HEK293 (cell line): ENCODE data around the gene TOMT.

Source experiments
- CTCF ChIA-PET: fragments of 350-600 bp; formaldehyde crosslinking; extraction: SDS; loops from one replicate; lab custom pipeline; 2021; ENCODE audit warnings: antibody characterized with exemption; lab: Yijun Ruan, JAX
- POLR2A ChIA-PET: fragments of 300-600 bp; formaldehyde crosslinking; extraction: SDS; loops from one replicate; lab custom pipeline; 2020; ENCODE audit warnings: antibody characterized with exemption, inconsistent platforms; lab: Yijun Ruan, JAX
- H3K27ac ChIP-seq: fragments of 200-500 bp; sonication (Bioruptor generic); 2 replicates; pipeline ENCODE4 v1.5.1; 2014; ENCODE audit warnings: low read depth, low read length, control low read depth, inconsistent platforms; ENCODE audit errors: extremely low read depth
- H3K36me3 ChIP-seq, 2 experiments: fragments of 200-500 bp in 1 of 2; sonication (Bioruptor generic) in 1 of 2; 1 replicate in 1 of 2; 2 replicates in 1 of 2; pipeline ENCODE4 v1.5.1; 2014 to 2017; ENCODE audit warnings: inconsistent platforms in 2 of 2, low read length in 2 of 2; ENCODE audit not compliant: control insufficient read depth in 2 of 2, insufficient read depth in 1 of 2
- H3K4me1 ChIP-seq: fragments of 200-500 bp; sonication (Bioruptor generic); 2 replicates; pipeline ENCODE4 v1.5.1; 2014; ENCODE audit warnings: mild to moderate bottlenecking, low read length, inconsistent platforms; ENCODE audit not compliant: control insufficient read depth, insufficient read depth
- H3K4me3 ChIP-seq: 2 replicates; pipeline ENCODE4 v1.5.1; 2011; ENCODE audit warnings: low read depth, mild to moderate bottlenecking, control low read depth, low read length, moderate library complexity
- H3K9me3 ChIP-seq: fragments of 200-500 bp; sonication (Bioruptor generic); 2 replicates; pipeline ENCODE4 v1.5.1; 2014; ENCODE audit warnings: low read depth, low read length, inconsistent platforms; ENCODE audit not compliant: control insufficient read depth, insufficient read depth
- EGR2 ChIP-seq: fragments of 450-650 bp; formaldehyde crosslinking; IDR thresholded peaks from 2 replicates; pipeline ENCODE4 v1.5.1; 2016; ENCODE audit warnings: low read depth, missing biosample characterization, missing genetic modification characterization
- ELK4 ChIP-seq: IDR thresholded peaks from 2 replicates; pipeline ENCODE4 v1.6.1; 2011; ENCODE audit warnings: mild to moderate bottlenecking, low read depth, low read length, borderline replicate concordance
- HOXD13 ChIP-seq: sonication (generic); formaldehyde crosslinking; IDR thresholded peaks from 2 replicates; pipeline ENCODE4 v1.8.0; 2022; ENCODE audit warnings: missing genetic modification reagents, borderline replicate concordance
- KLF1 ChIP-seq: fragments of 450-650 bp; formaldehyde crosslinking; IDR thresholded peaks from 2 replicates; pipeline ENCODE4 v1.5.1; 2016; ENCODE audit warnings: missing biosample characterization, missing genetic modification characterization
- KLF17 ChIP-seq: fragments of 450-650 bp; formaldehyde crosslinking; IDR thresholded peaks from 2 replicates; pipeline ENCODE4 v1.5.1; 2016; ENCODE audit warnings: missing biosample characterization, missing genetic modification characterization
- OSR2 ChIP-seq: fragments of 450-650 bp; formaldehyde crosslinking; IDR thresholded peaks from 2 replicates; pipeline ENCODE4 v1.5.1; 2016; ENCODE audit warnings: missing biosample characterization, missing genetic modification characterization
- PRDM2 ChIP-seq: fragments of 450-650 bp; formaldehyde crosslinking; IDR thresholded peaks from 2 replicates; pipeline ENCODE4 v1.5.1; 2016; ENCODE audit warnings: missing biosample characterization, missing genetic modification characterization, borderline replicate concordance
- SETDB1 ChIP-seq: IDR thresholded peaks from one replicate; pipeline ENCODE4 v1.6.1; 2017; ENCODE audit warnings: mild to moderate bottlenecking, low read length, moderate library complexity, mixed read lengths; ENCODE audit not compliant: insufficient read length
- YY2 ChIP-seq: fragments of 450-650 bp; formaldehyde crosslinking; IDR thresholded peaks from 2 replicates; pipeline ENCODE4 v1.5.1; 2016; ENCODE audit warnings: missing biosample characterization, missing genetic modification characterization
- ZNF146 ChIP-seq: fragments of 450-650 bp; formaldehyde crosslinking; IDR thresholded peaks from 2 replicates; pipeline ENCODE4 v1.5.1; 2016; ENCODE audit warnings: missing biosample characterization, missing genetic modification characterization
- ZNF169 ChIP-seq: fragments of 450-650 bp; formaldehyde crosslinking; IDR thresholded peaks from 2 replicates; pipeline ENCODE4 v1.5.1; 2016; ENCODE audit warnings: missing biosample characterization, missing genetic modification characterization
- ZNF280D ChIP-seq: fragments of 450-650 bp; formaldehyde crosslinking; IDR thresholded peaks from 2 replicates; pipeline ENCODE4 v1.5.1; 2016; ENCODE audit warnings: missing biosample characterization, missing genetic modification characterization
- ZNF544 ChIP-seq: fragments of 450-650 bp; formaldehyde crosslinking; IDR thresholded peaks from 2 replicates; pipeline ENCODE4 v1.5.0; 2017; ENCODE audit warnings: missing biosample characterization, missing genetic modification characterization
- ZNF555 ChIP-seq: fragments of 450-650 bp; formaldehyde crosslinking; conservative IDR thresholded peaks from 2 replicates; pipeline ENCODE4 v1.5.1; 2017; ENCODE audit warnings: missing biosample characterization, mild to moderate bottlenecking, missing genetic modification characterization, inconsistent platforms
- ZNF677 ChIP-seq: fragments of 450-650 bp; IDR thresholded peaks from 2 replicates; pipeline ENCODE4 v1.5.0; 2018; ENCODE audit warnings: missing biosample characterization, mild to moderate bottlenecking, missing genetic modification characterization, moderate library complexity

Gene TOMT

GRCh38 chr11:72067266-72067665 lies 38.5 kb upstream of the TOMT start:
- no peak overlapping the region for H3K27ac ChIP-seq
- no peak for TF ChIP-seq SETDB1
- TF ChIP-seq YY2 (tag by site-specific recombination) = no peak
- no peak for TF ChIP-seq ELK4
- no peak for TF ChIP-seq ZNF146 (tag by site-specific recombination)
- no peak for TF ChIP-seq ZNF555
- TF ChIP-seq EGR2 = no peak
- TF ChIP-seq HOXD13 (CRISPR knock-in tag) = no peak
- TF ChIP-seq ZNF169 (tag by site-specific recombination) = no peak
- TF ChIP-seq KLF1 (tag by site-specific recombination) = no peak
- no peak for TF ChIP-seq ZNF280D
- no peak for TF ChIP-seq ZNF677 (tag by site-specific recombination)
- TF ChIP-seq KLF17 (tag by site-specific recombination) = no peak
- TF ChIP-seq ZNF544 (tag by site-specific recombination) = no peak
- TF ChIP-seq PRDM2 (tag by site-specific recombination) = no peak
- H3K4me3 ChIP-seq = no peak overlapping the region
- peaks cover 2% of the 10 kb centered on the region; the same call in 1 of the 2 replicates for H3K4me1 ChIP-seq
- peaks cover 6 to 41% of the 10 kb centered on the region in 2 experiments; a peak in 2 of 3 replicates for H3K36me3 ChIP-seq
- no peaks in the 10 kb centered on the region for H3K9me3 ChIP-seq
- ChIA-PET POLR2A (no interaction called here), CTCF (interaction anchor here (0.6 to 3.5 kb wide), 3 partner anchors 42 to 369 kb away, joined by 3 to 17 read pairs (median 3); no protein-coding TSS in a partner anchor)

GRCh38 chr11:72067676-72068075 lies 38.0 kb upstream of the TOMT start:
- peaks cover 6 to 38% of the 10 kb centered on the region in 2 experiments; a peak in 2 of 3 replicates for H3K36me3 ChIP-seq
- TF ChIP-seq OSR2 (tag by site-specific recombination) = no peak
- TF ChIP-seq, all 188 proteins: peak for 0
- H3K4me1 ChIP-seq = peaks cover 2% of the 10 kb centered on the region; the same call in 1 of the 2 replicates
- H3K4me3 ChIP-seq = no peak overlapping the region
- H3K9me3 ChIP-seq = no peaks in the 10 kb centered on the region
- ChIA-PET POLR2A (no interaction called here), CTCF (interaction anchor here (0.6 to 3.5 kb wide), 3 partner anchors 43 to 369 kb away, joined by 3 to 17 read pairs (median 3); no protein-coding TSS in a partner anchor)
- no peak overlapping the region for H3K27ac ChIP-seq
